Measurements from ENCODE around the gene NIN.

GRCh38 chr14:50744231-50744630, 86.7 kb downstream of the NIN start:
- TF ChIP-seq CTCF (IDR thresholded peaks at IDR 0.05): no peak
- no peak for TF ChIP-seq POLR2A (IDR thresholded peaks at IDR 0.05)
